ENCODE measurements around the gene ANKRD33B. TPM values are rescaled to one million over a fixed set of nuclear protein-coding genes. Genes with fewer than 3 reads are reported as not detected.
"Not testable (repeated sequence)": the region's sequence is repeated elsewhere in the genome, so short reads cannot be mapped to it uniquely, and the experiment has no call there.

ANKRD33B gene
- total RNA-seq, 6 donors from 2014 or later, result 3.1 to 10.5 (median 7.9) TPM

- Histone ChIP-seq H3K4me1 (no peaks in the 10 kb centered on the region), H3K9me3 (no peaks in the 10 kb centered on the region), H3K27me3 (no peaks in the 10 kb centered on the region), H3K4me3 (no peak overlapping the region), H3K36me3 (no peaks in the 10 kb centered on the region), H3K27ac (no peak overlapping the region)
- ATAC-seq (ENCODE audit: low FRiP score in 2 of 2) (no peak), DNase-seq (no peak)
- TF ChIP-seq EP300 (IDR thresholded peaks at IDR 0.05), result no peak
- TF ChIP-seq POLR2AphosphoS5 (IDR thresholded peaks at IDR 0.05), result no peak
- no peak for TF ChIP-seq CTCF (IDR thresholded peaks at IDR 0.05)
- no peak for TF ChIP-seq POLR2A (IDR thresholded peaks at IDR 0.05)
- 89 to 99% methylated on average over 13 of the region's 13 CpGs for WGBS, 2 donors
Measured at GRCh38 chr5:10661401-10661800, 97.5 kb downstream of the ANKRD33B start.

GRCh38 chr5:10662083-10662482 is 98.2 kb downstream of the ANKRD33B start:
- Histone ChIP-seq H3K27me3 (no peaks in the 10 kb centered on the region), H3K27ac (no peak overlapping the region), H3K4me1 (no peaks in the 10 kb centered on the region), H3K36me3 (no peaks in the 10 kb centered on the region), H3K4me3 (no peak overlapping the region), H3K9me3 (no peaks in the 10 kb centered on the region)
- WGBS, 2 donors, result 81 to 96% methylated on average over 8 to 11 of the region's 11 CpGs
- DNase-seq (no peak), ATAC-seq (ENCODE audit: low FRiP score in 2 of 2) (no peak)
- TF ChIP-seq POLR2AphosphoS5 (IDR thresholded peaks at IDR 0.05) (no peak), POLR2A (IDR thresholded peaks at IDR 0.05) (no peak), CTCF (IDR thresholded peaks at IDR 0.05) (no peak), EP300 (IDR thresholded peaks at IDR 0.05) (no peak)

GRCh38 chr5:10662661-10663488 is 99.0 kb downstream of the ANKRD33B start:
- H3K36me3 ChIP-seq, result no peaks in the 10 kb centered on the region
- H3K9me3 ChIP-seq, result no peaks in the 10 kb centered on the region
- TF ChIP-seq CTCF (IDR thresholded peaks at IDR 0.05), result no peak
- TF ChIP-seq POLR2A (IDR thresholded peaks at IDR 0.05), result no peak
- TF ChIP-seq POLR2AphosphoS5 (IDR thresholded peaks at IDR 0.05), result no peak
- no peak for TF ChIP-seq EP300 (IDR thresholded peaks at IDR 0.05)
- no peaks in the 10 kb centered on the region for H3K4me1 ChIP-seq
- H3K27me3 ChIP-seq, result no peaks in the 10 kb centered on the region
- whole genome bisulfite sequencing, 2 donors, result 86 to 87% methylated on average over 10 of the region's 10 CpGs
- ATAC-seq (ENCODE audit: low FRiP score in 2 of 2), result no peak
- H3K27ac ChIP-seq, result no peak overlapping the region
- H3K4me3 ChIP-seq, result no peak overlapping the region
- no peak for DNase-seq

GRCh38 chr5:10663489-10664179 is 99.8 kb downstream of the ANKRD33B start:
- DNase-seq (no peak), ATAC-seq (ENCODE audit: low FRiP score in 2 of 2) (peak in 1 of 2 donors; percentile 16)
- Histone ChIP-seq H3K27ac (no peak overlapping the region), H3K9me3 (no peaks in the 10 kb centered on the region), H3K36me3 (no peaks in the 10 kb centered on the region), H3K27me3 (no peaks in the 10 kb centered on the region), H3K4me3 (no peak overlapping the region), H3K4me1 (no peaks in the 10 kb centered on the region)
- 78 to 79% methylated on average over 11 to 13 of the region's 13 CpGs for WGBS, 2 donors
- no peak for TF ChIP-seq POLR2A (IDR thresholded peaks at IDR 0.05)
- no peak for TF ChIP-seq EP300 (IDR thresholded peaks at IDR 0.05)
- TF ChIP-seq POLR2AphosphoS5 (IDR thresholded peaks at IDR 0.05), result no peak
- no peak for TF ChIP-seq CTCF (IDR thresholded peaks at IDR 0.05)

- 77 to 91% methylated on average over 6 of the region's 6 CpGs for WGBS, 2 donors
- H3K4me3 ChIP-seq; H3K36me3 ChIP-seq; DNase-seq; H3K27me3 ChIP-seq; ATAC-seq (ENCODE audit: low FRiP score in 2 of 2); H3K9me3 ChIP-seq; H3K4me1 ChIP-seq; H3K27ac ChIP-seq: not testable (repeated sequence)
Measured at GRCh38 chr5:10664180-10664769, 100.4 kb downstream of the ANKRD33B start.

Measured in upper lobe of left lung (tissue), 6 donors.